ENCODE data around the gene TMEM9.

DNA sequence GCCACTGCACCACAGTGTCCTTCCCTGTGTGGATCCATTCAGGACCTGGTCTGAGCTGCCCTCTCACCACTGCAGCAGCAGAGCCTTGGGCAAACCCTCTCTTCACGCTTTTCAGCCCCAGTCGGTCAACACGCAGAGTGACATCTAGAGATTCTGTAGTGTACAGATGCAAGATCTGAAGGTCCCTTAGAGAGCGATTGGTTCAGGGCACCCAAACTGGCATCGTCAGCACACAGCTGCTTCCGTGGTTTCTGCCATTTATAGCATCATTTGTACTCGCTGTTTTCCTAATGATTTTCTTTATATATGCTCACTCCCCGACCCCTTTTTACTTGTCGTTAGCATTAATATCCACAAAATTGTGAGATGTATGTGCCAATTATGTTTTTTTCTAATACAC is 25.8 kb downstream of the TMEM9 start:
- TF ChIP-seq CTCF (IDR thresholded peaks at IDR 0.05) (no peak), POLR2A (IDR thresholded peaks at IDR 0.05) (no peak)
